Astrocyte of the hippocampus (primary cell): ENCODE data around the gene GNPNAT1.
"Not testable (repeated sequence)": the region's sequence is repeated elsewhere in the genome, so short reads cannot be mapped to it uniquely, and the experiment has no call there.

Experiments used
- DNase-seq: peaks from one replicate; pipeline ENCODE4 v3.0.0; 2011; ENCODE audit warnings: low read depth, low spot score

Gene GNPNAT1

GRCh38 chr14:52729585-52729924 is 61.9 kb downstream of the GNPNAT1 start:
- DNase-seq = no peak

- not testable (repeated sequence) for DNase-seq
Measured at GRCh38 chr14:52729035-52729434, 62.4 kb downstream of the GNPNAT1 start.

GRCh38 chr14:52727509-52727908 is 63.9 kb downstream of the GNPNAT1 start:
- DNase-seq = not testable (repeated sequence)
